Measurements from ENCODE around the gene GNB4. TPM values are rescaled to one million over a fixed set of nuclear protein-coding genes. Genes with fewer than 3 reads are reported as not detected.

The GNB4 gene
- total RNA-seq, 1 donor: 63.4 TPM

GRCh38 chr3:179476215-179476614 is 24.9 kb upstream of the GNB4 start:
- DNase-seq (ENCODE audit: low read depth): no peak
- TF ChIP-seq CTCF (IDR thresholded peaks at IDR 0.05; ENCODE audit: insufficient read depth, low read length): no peak
- H3K4me3 ChIP-seq (ENCODE audit: low read depth, low read length): no peak overlapping the region

GRCh38 chr3:179474480-179474879 is 23.2 kb upstream of the GNB4 start:
- DNase-seq (ENCODE audit: low read depth): no peak
- no peak for TF ChIP-seq CTCF (IDR thresholded peaks at IDR 0.05; ENCODE audit: insufficient read depth, low read length)
- no peak overlapping the region for H3K4me3 ChIP-seq (ENCODE audit: low read depth, low read length)

GRCh38 chr3:179473565-179473964 is 22.3 kb upstream of the GNB4 start:
- no peak overlapping the region for H3K4me3 ChIP-seq (ENCODE audit: low read depth, low read length)
- no peak for TF ChIP-seq CTCF (IDR thresholded peaks at IDR 0.05; ENCODE audit: insufficient read depth, low read length)
- no peak for DNase-seq (ENCODE audit: low read depth)

GRCh38 chr3:179464323-179465092 is 13.2 kb upstream of the GNB4 start:
- no peak for DNase-seq (ENCODE audit: low read depth)
- no peak for TF ChIP-seq CTCF (IDR thresholded peaks at IDR 0.05; ENCODE audit: insufficient read depth, low read length)
- no peak overlapping the region for H3K4me3 ChIP-seq (ENCODE audit: low read depth, low read length)

GRCh38 chr3:179463319-179463718 is 12.0 kb upstream of the GNB4 start:
- H3K4me3 ChIP-seq (ENCODE audit: low read depth, low read length): no peak overlapping the region
- no peak for TF ChIP-seq CTCF (IDR thresholded peaks at IDR 0.05; ENCODE audit: insufficient read depth, low read length)
- peak; percentile 19 for DNase-seq (ENCODE audit: low read depth)

- H3K4me3 ChIP-seq (ENCODE audit: low read depth, low read length): no peak overlapping the region
- TF ChIP-seq CTCF (IDR thresholded peaks at IDR 0.05; ENCODE audit: insufficient read depth, low read length): no peak
- no peak for DNase-seq (ENCODE audit: low read depth)
These were observed 9.0 kb upstream of the GNB4 start for GRCh38 chr3:179460260-179460659.

GRCh38 chr3:179455954-179456353 is 4.7 kb upstream of the GNB4 start:
- no peak for TF ChIP-seq CTCF (IDR thresholded peaks at IDR 0.05; ENCODE audit: insufficient read depth, low read length)
- no peak for DNase-seq (ENCODE audit: low read depth)
- no peak overlapping the region for H3K4me3 ChIP-seq (ENCODE audit: low read depth, low read length)
